Lower leg skin (tissue), 3 donors: ENCODE measurements around the gene FYB2.

Source experiments
- CTCF ChIP-seq, 3 donors: fragments of 450-650 bp; IDR thresholded peaks; one replicate each; pipeline ENCODE4 v1.5.1; 2016; ENCODE audit warnings: antibody characterized with exemption in 3 of 3, mild to moderate bottlenecking in 3 of 3, moderate library complexity in 2 of 3
- POLR2A ChIP-seq, 2 donors: fragments of 450-650 bp; IDR thresholded peaks; one replicate each; pipeline ENCODE4 v1.6.1; 2016 to 2017; ENCODE audit warnings: antibody characterized with exemption in 2 of 2, mild to moderate bottlenecking in 1 of 2, moderate library complexity in 1 of 2

- TF ChIP-seq CTCF (IDR thresholded peaks at IDR 0.05), result no peak
- TF ChIP-seq POLR2A (IDR thresholded peaks at IDR 0.05), result no peak
Observed at GRCh38 chr1:56780826-56781225, 38.4 kb downstream of the FYB2 start.
